GM19455 (cell line): ENCODE results near the gene NTMT2.

Source experiments
- ATAC-seq: cut with Tn5 transposase; IDR thresholded peaks from one replicate; pipeline ENCODE4 v1.9.1; 2021; ENCODE audit not compliant: unreplicated experiment

Gene NTMT2

DNA sequence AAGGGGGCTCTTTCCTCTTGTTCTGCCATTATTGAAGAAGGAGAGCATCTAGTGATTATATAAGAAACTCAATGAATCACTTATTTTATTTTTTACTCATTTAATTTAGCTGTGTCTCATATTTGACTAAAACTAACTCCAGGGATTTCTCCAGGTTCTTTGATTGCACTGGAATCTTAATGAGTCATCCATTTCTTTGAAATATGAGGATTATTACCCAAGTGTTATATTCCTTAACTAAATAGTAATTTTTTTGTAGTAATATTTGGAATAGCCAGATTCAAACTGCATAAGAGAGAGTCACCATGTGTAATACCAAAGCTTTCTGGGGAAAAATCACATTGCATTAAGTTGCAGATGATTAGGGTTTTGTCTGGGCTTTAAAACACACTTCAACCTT, 59.5 kb downstream of the NTMT2 start:
- no peak for ATAC-seq

DNA sequence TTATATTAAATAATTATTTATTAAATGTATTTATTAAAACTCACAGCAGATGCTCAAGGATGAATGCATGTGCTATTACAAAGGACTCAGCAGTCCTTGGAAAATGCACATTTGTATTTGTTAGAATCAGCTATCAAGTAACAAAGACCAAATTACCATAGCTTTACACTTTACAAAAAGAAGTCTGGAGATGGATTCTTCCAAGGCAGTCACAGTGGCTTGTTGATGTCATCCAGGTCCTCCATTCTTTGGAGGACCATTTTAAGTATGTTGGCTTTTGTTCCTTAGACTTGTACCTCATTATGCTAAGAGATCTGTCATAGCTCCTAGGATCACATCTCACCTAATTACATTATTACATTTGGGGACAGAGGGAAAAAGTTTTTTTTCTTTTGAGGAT, 63.4 kb downstream of the NTMT2 start:
- no peak for ATAC-seq

DNA sequence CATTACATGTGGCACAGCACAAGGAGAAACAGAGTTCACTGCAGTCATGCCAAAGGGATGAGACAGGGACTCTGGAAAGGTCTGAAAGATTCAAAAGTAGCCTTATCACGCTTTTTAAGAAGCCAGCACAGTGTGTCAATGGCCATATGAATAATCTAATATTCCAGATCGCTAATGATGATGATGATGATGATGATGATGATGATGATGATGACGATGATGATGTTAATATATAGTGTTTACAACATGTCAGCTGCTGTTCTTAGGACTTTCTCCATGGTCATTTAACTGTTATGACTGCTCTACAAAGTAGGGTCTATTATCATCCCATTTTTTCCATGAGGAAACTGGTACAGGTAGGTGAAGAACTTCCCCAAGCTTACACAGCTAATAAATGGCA, 64.4 kb downstream of the NTMT2 start:
- ATAC-seq = no peak

DNA sequence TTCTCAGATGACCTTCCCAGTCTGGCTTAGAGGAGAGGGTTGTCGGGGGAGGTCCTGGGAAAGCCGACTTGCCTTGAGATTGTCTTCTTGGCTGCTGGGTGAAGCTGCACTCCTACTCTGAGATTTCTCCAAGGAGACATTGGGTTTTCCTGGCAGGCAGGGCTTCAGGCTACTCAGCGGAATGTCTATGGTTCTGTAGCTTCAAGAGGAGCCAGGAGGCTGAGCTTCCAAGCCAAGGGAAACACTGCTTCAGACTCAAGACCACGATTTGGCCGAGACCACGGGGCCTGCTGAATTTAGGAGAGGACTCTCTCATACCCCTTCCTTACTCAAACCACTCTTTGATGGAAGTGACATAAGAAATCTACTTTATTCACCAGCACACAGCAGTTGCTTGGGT, 67.8 kb downstream of the NTMT2 start:
- ATAC-seq = no peak

DNA sequence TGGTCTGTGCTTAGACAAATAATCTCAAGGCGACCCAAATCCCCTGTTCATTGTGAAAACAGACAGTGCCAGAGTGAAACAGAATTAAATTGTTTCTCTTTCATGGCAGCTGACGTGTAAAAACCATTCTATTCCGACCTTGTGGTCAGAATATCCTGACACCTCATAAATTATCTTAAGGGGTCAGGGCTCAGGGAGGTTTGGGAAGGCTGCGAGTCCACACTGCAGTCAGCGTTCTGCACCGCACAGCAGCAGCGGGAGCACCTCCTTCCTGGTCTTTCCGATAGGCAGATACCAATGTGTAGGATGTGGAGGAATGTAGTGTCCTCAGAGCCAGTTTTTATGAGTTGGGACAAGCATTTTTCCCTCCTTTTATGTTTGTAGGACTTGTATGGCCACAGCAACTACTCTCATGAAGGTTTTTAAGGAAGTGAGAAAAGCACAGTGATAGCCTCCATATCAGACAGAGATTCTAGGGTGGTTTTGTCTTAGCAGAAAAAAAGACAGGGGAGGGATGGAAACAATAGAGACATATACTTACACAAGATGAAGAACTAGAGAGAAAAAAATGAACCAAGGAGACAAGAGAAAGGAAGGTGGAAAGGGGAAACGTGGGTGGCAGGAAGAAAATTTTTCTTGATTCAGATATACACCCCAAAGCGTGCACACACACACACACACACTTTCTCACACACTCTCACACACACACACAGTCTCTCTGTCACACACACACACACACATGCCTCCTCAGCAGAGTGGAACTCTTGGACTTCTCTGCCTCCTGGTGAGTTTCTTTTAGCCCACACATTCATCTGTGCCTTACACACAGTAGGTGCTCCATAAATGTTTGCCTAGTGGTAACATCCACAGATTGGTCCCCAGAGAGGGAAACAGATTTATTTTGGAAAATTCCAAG, 68.6 kb downstream of the NTMT2 start:
- ATAC-seq = no peak

DNA sequence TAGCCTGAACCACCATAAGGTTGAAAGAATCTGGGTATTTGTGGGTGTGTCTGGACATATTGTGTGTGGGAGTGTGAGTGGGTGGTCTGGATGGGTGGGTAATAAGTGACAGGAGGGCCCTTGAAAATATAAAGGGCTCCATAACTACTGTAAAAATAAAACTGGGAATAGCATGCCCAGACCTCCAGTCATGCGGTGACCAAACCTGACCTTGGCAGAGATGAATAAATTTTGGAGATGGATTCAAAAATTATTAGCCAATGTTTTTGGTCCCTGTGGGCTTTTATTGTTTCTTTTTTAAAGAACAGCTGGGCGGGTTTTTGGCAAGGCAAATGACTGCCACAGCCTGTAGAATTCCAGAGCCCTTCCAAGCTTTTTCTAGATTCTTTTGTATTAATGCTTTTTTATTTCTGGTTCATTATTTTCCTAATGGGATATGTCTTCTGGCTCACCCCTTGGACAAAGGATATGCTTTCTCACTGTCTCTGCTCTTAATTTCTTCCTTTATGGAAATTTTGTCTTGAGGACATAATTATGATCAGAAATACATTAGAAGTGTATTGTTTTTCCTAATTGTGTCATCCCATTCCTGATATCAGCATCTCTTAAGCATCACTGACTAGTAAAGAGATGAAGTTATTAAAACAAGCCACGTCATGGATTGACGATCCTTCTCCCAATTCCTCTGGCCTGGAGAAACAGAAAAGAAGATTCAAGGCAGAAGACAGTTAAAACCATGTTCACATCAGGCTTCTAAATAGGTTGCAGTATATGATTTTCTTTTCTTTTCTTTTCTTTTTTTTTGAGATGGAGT, 69.5 kb downstream of the NTMT2 start:
- ATAC-seq = no peak

DNA sequence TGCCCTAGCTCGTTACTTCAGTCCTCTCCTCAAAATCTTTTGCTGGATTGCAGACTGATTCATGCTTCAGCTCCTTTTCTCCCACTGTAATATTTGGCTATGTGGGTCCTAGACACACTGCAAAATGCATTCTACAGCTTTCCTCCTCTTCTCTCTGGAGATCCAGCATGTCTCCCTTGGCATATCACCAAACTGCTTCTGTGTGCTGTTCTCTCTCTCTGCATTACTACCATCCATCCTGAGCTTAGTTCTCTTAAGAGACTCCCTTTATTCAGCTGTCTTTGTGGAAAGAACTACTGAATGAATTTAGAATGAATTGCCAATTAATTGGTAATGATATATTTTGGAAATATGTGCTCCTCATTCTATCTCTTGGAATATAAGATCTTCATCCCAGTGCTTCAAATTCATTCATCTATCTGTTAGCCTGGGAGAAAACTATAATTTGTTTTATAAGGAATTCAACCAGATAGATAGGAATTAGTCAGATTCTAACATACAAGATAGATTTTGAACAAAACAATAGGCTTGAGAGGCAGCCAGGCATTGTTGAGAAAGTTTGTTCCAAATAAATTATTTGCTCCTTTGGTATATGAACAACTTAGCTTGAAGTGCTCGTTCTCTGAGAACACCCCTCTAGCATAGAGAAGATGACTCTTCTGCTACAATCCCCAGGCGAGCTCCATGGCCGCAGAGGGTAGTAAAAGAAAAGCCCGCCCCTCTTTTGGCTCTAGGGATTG, 71.9 kb downstream of the NTMT2 start:
- ATAC-seq = no peak

DNA sequence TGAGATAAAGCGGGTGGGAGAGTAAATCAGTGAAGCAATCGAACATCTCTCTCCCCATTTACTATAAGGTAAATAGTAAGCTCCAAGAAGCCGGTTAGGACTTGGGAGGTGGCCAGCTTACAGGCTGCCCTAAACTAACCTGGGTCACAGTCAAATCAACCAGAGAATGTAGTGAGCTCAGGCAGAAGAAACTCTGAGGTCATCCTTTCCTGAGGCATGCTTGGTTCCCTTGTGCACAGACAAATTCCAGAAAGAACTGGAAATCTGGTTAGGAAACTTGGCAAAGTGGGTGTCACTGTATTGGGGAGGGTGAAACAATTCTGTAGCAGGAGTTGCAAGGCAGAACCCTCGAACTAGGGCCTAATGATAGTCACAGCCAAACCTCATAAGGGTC, 72.5 kb downstream of the NTMT2 start:
- no peak for ATAC-seq
